NT2/D1 (cell line): Measurements from ENCODE around the gene KCNT1.

Experiments used
- SUZ12 ChIP-seq: IDR thresholded peaks from 2 replicates; pipeline ENCODE4 v1.6.1; 2011; ENCODE audit not compliant: insufficient read length, insufficient read depth; ENCODE audit errors: extremely low read depth
- YY1 ChIP-seq: IDR thresholded peaks from 2 replicates; pipeline ENCODE4 v1.6.1; 2011; ENCODE audit not compliant: insufficient read length, insufficient read depth
- ZNF274 ChIP-seq: IDR thresholded peaks from 2 replicates; pipeline ENCODE4 v1.6.1; 2011; ENCODE audit warnings: mild to moderate bottlenecking, low read depth, low read length

GRCh38 chr9:135761150-135761844, 59.3 kb downstream of the KCNT1 start:
- TF ChIP-seq SUZ12: no peak
- TF ChIP-seq ZNF274: no peak
- no peak for TF ChIP-seq YY1
